Natural killer cell (primary cell): ENCODE data around the gene MXRA7. TPM values are rescaled to one million over a fixed set of nuclear protein-coding genes. Genes with fewer than 3 reads are reported as not detected.

Source experiments
- ATAC-seq, 3 donors: fragments of 150-1000 bp in 2 of 3; fragments of 200-7000 bp in 1 of 3; cut with Tn5 transposase; 1 replicate in 1 of 3; 2 replicates in 2 of 3; pipeline ENCODE4 v1.10.0; 2021; ENCODE audit warnings: mild to moderate bottlenecking in 2 of 3, moderate library complexity in 2 of 3
- DNase-seq, 2 donors: peaks; one replicate each; pipeline versions ENCODE4 v3.0.0 to v3.0.0-alpha.2; 2013 to 2021; ENCODE audit warnings: mixed read lengths in 1 of 2
- H3K27ac ChIP-seq: one replicate; pipeline ENCODE4 v1.5.1; 2013; ENCODE audit warnings: mild to moderate bottlenecking, low read length
- H3K27me3 ChIP-seq: one replicate; pipeline ENCODE4 v1.6.1; 2013; ENCODE audit warnings: low read length; ENCODE audit not compliant: control insufficient read depth, insufficient read depth
- H3K36me3 ChIP-seq: one replicate; pipeline ENCODE4 v1.6.1; 2013; ENCODE audit warnings: low read length; ENCODE audit not compliant: control insufficient read depth, insufficient read depth
- H3K4me1 ChIP-seq: one replicate; pipeline ENCODE4 v1.6.1; 2013; ENCODE audit warnings: low read length; ENCODE audit not compliant: control insufficient read depth, insufficient read depth
- H3K4me3 ChIP-seq: one replicate; pipeline ENCODE4 v1.5.1; 2013; ENCODE audit warnings: low read length
- H3K9me3 ChIP-seq: one replicate; pipeline ENCODE4 v1.6.1; 2013; ENCODE audit warnings: low read length; ENCODE audit not compliant: control insufficient read depth, insufficient read depth
- H3K27ac Mint-ChIP-seq, 2 donors: one replicate each; pipeline ENCODE4 v1.8.0; 2022; ENCODE audit warnings: mild to moderate bottlenecking in 2 of 2, mixed read lengths in 2 of 2, moderate library complexity in 1 of 2
- H3K27me3 Mint-ChIP-seq, 2 donors: one replicate each; pipeline ENCODE4 v1.8.0; 2022; ENCODE audit warnings: low read depth in 2 of 2, mixed read lengths in 2 of 2
- H3K36me3 Mint-ChIP-seq: one replicate; pipeline ENCODE4 v1.8.0; 2022; ENCODE audit warnings: mixed read lengths
- H3K4me1 Mint-ChIP-seq, 2 donors: one replicate each; pipeline ENCODE4 v1.8.0; 2022; ENCODE audit warnings: mixed read lengths in 2 of 2
- H3K4me3 Mint-ChIP-seq: one replicate; pipeline ENCODE4 v1.8.0; 2022; ENCODE audit warnings: mild to moderate bottlenecking, moderate library complexity, mixed read lengths
- H3K9me3 Mint-ChIP-seq, 2 donors: one replicate each; pipeline ENCODE4 v1.8.0; 2022; ENCODE audit warnings: mixed read lengths in 2 of 2
- CTCF ChIP-seq: fragments of 200-600 bp; IDR thresholded peaks from one replicate; pipeline ENCODE4 v1.8.0; 2022; ENCODE audit warnings: antibody characterized with exemption
- whole genome bisulfite sequencing: methylation state at CpG from one replicate; pipeline ENCODE4 v1.1.7; 2013; ENCODE audit warnings: missing lambda C conversion rate; ENCODE audit not compliant: insufficient coverage; 5-methylcytosine and 5-hydroxymethylcytosine counted together
- intact Hi-C: fragments of 100-400 bp; cut with micrococcal nuclease; formaldehyde crosslinking; loops from one replicate; pipeline ENCODE4 v1.14.2; 2022
- total RNA-seq, 4 donors: library from RNA; stranded (reverse); fragments of 120-200 nt in 1 of 4; gene quantifications; one replicate each; pipeline versions ENCODE4 v1.2.3 to v1.2.4, GENCODE V29; 2013 to 2022

The MXRA7 gene
- total RNA-seq, 3 donors from 2014 or later (not counting 1 experiment from before 2014, with no cell fraction given), result 31.6 to 47.6 (median 46.5) TPM

- Histone ChIP-seq H3K27me3 (no peaks in the 10 kb centered on the region), H3K27ac (peak overlapping the region; percentile 88), H3K4me3 (no peak overlapping the region), H3K4me1 (peaks cover 30% of the 10 kb centered on the region), H3K36me3 (peaks cover 61% of the 10 kb centered on the region), H3K9me3 (no peaks in the 10 kb centered on the region)
- Mint-ChIP-seq H3K36me3 (peaks cover 22% of the 10 kb centered on the region), H3K27me3 (no peaks in the 10 kb centered on the region), H3K4me3 (peak overlapping the region; percentile 89), H3K27ac (peak overlapping the region; percentile 94 to 99), H3K4me1 (peaks cover 36 to 45% of the 10 kb centered on the region in 2 donors), H3K9me3 (no peaks in the 10 kb centered on the region)
- intact Hi-C loops, result loop anchor here (1.0 to 5.0 kb wide), 5 partner anchors 9 to 202 kb away; partner anchors contain the start of genes JMJD6, METTL23 and SRSF2
- WGBS, result 91% methylated on average over 5 of the region's 6 CpGs
- DNase-seq (no peak), ATAC-seq (no peak)
- TF ChIP-seq CTCF, result no peak
Observed at GRCh38 chr17:76716839-76717215, 6.1 kb upstream of the MXRA7 start.

- Mint-ChIP-seq H3K4me1 (peaks cover 31 to 44% of the 10 kb centered on the region in 2 donors), H3K4me3 (peak overlapping the region; percentile 89), H3K36me3 (peaks cover 17% of the 10 kb centered on the region), H3K9me3 (no peaks in the 10 kb centered on the region), H3K27ac (peak overlapping the region; percentile 94 to 99), H3K27me3 (no peaks in the 10 kb centered on the region)
- no peak for TF ChIP-seq CTCF
- DNase-seq (peak; percentile 75 to 93), ATAC-seq (peak; percentile 84 to 92 (median 84))
- Histone ChIP-seq H3K4me3 (no peak overlapping the region), H3K27me3 (no peaks in the 10 kb centered on the region), H3K9me3 (no peaks in the 10 kb centered on the region), H3K27ac (peak overlapping the region; percentile 88), H3K36me3 (peaks cover 56% of the 10 kb centered on the region), H3K4me1 (peaks cover 33% of the 10 kb centered on the region)
- WGBS, result 61% methylated on average over 13 of the region's 13 CpGs
- intact Hi-C loops, result loop anchor here (1.0 to 5.0 kb wide), 5 partner anchors 10 to 201 kb away; partner anchors contain the start of genes JMJD6, METTL23 and SRSF2
Observed at GRCh38 chr17:76716146-76716838, 5.5 kb upstream of the MXRA7 start.

GRCh38 chr17:76715496-76715830 is 4.7 kb upstream of the MXRA7 start:
- Histone ChIP-seq H3K27me3 (no peaks in the 10 kb centered on the region), H3K36me3 (peaks cover 47% of the 10 kb centered on the region), H3K4me1 (peaks cover 37% of the 10 kb centered on the region), H3K4me3 (no peak overlapping the region), H3K9me3 (no peaks in the 10 kb centered on the region), H3K27ac (peak overlapping the region; percentile 86)
- intact Hi-C loops, result loop anchor here (1.0 to 5.0 kb wide), 3 partner anchors 33 to 192 kb away; no protein-coding TSS in a partner anchor
- no peak for TF ChIP-seq CTCF
- DNase-seq, result no peak
- Mint-ChIP-seq H3K27me3 (no peaks in the 10 kb centered on the region), H3K36me3 (peaks cover 9% of the 10 kb centered on the region), H3K4me3 (peak overlapping the region; percentile 89), H3K4me1 (peaks cover 23 to 47% of the 10 kb centered on the region in 2 donors), H3K27ac (peak overlapping the region; percentile 94 to 99), H3K9me3 (no peaks in the 10 kb centered on the region)
- 90% methylated on average over 2 of the region's 2 CpGs for WGBS
- no peak for ATAC-seq
